AG10803 (cell line): Measurements from ENCODE around the gene RFX8.
A peak's percentile ranks its signal among the peaks of the same experiment; 100 is the strongest.
"Not testable (repeated sequence)": the region's sequence is repeated elsewhere in the genome, so short reads cannot be mapped to it uniquely, and the experiment has no call there.

Experiments used
- DNase-seq: peaks from one replicate; pipeline ENCODE4 v3.0.0; 2010; ENCODE audit warnings: low read depth
- H3K4me3 ChIP-seq: 2 replicates; pipeline ENCODE4 v1.5.1; 2011; ENCODE audit warnings: mild to moderate bottlenecking, low read length, control low read depth
- TF ChIP-seq, protein P1 (sequence below): conservative IDR thresholded peaks from 2 replicates; pipeline ENCODE4 v1.5.1; 2011; ENCODE audit warnings: mild to moderate bottlenecking, low read length, control low read depth, inconsistent platforms

The RFX8 gene

DNA sequence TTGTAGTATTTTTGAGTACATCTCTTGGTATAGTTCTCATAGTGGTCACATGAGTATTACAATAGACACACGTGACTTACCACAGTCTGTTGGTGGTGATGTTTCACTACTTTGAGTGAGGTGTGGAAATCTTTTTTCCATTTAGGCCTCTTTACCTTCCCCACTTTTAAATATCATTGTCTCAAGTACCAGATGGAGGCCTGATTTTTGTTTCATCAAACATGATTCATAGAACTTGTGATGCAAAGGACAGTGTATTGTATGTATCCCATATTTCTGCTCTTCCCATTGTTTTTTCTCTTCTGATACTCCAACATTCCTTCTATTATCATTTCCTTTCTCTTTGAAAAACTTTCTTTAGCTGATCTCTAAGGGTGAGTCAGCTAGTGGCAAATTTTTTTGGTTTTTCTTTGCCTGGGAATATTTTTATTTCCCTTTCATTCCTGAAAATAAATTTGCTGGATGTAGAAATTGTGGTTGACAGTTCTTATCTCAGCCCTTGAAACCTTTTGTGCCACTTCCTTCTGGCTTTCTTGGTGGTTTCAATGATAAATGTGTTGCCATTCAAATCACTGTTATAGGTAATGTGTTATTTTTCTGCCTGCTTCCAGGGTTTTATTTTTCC lies 32.8 kb downstream of the RFX8 start:
- TF ChIP-seq, protein P1, sequence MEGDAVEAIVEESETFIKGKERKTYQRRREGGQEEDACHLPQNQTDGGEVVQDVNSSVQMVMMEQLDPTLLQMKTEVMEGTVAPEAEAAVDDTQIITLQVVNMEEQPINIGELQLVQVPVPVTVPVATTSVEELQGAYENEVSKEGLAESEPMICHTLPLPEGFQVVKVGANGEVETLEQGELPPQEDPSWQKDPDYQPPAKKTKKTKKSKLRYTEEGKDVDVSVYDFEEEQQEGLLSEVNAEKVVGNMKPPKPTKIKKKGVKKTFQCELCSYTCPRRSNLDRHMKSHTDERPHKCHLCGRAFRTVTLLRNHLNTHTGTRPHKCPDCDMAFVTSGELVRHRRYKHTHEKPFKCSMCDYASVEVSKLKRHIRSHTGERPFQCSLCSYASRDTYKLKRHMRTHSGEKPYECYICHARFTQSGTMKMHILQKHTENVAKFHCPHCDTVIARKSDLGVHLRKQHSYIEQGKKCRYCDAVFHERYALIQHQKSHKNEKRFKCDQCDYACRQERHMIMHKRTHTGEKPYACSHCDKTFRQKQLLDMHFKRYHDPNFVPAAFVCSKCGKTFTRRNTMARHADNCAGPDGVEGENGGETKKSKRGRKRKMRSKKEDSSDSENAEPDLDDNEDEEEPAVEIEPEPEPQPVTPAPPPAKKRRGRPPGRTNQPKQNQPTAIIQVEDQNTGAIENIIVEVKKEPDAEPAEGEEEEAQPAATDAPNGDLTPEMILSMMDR: no peak
- H3K4me3 ChIP-seq: no peak overlapping the region
- peak; percentile 77 for DNase-seq

- no peak overlapping the region for H3K4me3 ChIP-seq
- TF ChIP-seq, protein P1: no peak
- peak; percentile 48 for DNase-seq
Measured at GRCh38 chr2:101440127-101440738, 34.7 kb downstream of the RFX8 start.

DNA sequence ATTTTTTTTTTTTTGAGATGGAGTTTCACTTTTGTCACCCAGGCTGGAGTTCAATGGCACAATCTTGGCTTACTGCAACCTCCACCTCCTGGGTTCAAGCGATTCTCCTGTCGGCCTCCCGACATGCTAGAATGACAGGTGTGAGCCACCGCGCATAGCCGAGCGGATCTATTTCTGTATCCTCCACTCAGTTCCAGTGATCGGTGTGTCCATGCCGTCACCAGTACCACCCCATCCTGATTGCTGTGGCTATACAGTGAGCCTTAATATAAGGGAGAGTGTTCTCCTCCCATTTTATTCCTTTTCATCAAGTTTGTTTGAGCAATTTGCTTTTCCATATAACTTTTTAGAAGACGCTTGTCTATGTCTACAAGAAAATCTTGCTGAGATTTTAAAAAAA lies 35.2 kb downstream of the RFX8 start:
- H3K4me3 ChIP-seq: no peak overlapping the region
- DNase-seq: no peak
- TF ChIP-seq, protein P1: no peak

GRCh38 chr2:101438555-101438954 lies 36.4 kb downstream of the RFX8 start:
- H3K4me3 ChIP-seq, DNase-seq: not testable (repeated sequence)

GRCh38 chr2:101435001-101435862 lies 39.7 kb downstream of the RFX8 start:
- peak; percentile 76 for DNase-seq
- TF ChIP-seq, protein P1: no peak
- H3K4me3 ChIP-seq: peak overlapping the region; percentile 18; the same call in 1 of the 2 replicates

DNA sequence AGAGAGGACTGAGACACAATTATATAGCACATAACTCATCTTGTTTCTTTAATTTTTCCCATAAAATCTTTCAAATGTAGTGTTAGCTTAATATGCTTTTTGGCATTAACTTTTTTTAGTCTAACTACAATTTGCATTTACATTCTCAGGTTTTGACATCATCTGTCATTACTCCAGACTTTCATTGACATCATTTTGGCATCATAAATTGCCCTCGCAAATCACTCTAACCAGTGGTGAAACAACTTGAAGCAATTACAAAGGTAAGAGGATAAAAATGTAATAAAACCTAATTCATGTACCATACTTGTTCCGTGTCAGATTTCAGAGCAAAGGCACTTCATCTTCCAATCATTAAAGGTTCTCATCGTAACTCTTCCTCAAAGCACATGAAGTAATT lies 41.4 kb downstream of the RFX8 start:
- peak; percentile 31 for DNase-seq
- no peak overlapping the region for H3K4me3 ChIP-seq
- TF ChIP-seq, protein P1: no peak

- H3K4me3 ChIP-seq: no peak overlapping the region
- DNase-seq: peak; percentile 57
- TF ChIP-seq, protein P1: no peak
Measured at GRCh38 chr2:101432411-101433181, 42.3 kb downstream of the RFX8 start.
